ENCODE results near the gene POU3F3. TPM values are rescaled to one million over a fixed set of nuclear protein-coding genes. Genes with fewer than 3 reads are reported as not detected.

POU3F3 gene
- total RNA-seq, 6 donors from 2014 or later: not detected

DNA sequence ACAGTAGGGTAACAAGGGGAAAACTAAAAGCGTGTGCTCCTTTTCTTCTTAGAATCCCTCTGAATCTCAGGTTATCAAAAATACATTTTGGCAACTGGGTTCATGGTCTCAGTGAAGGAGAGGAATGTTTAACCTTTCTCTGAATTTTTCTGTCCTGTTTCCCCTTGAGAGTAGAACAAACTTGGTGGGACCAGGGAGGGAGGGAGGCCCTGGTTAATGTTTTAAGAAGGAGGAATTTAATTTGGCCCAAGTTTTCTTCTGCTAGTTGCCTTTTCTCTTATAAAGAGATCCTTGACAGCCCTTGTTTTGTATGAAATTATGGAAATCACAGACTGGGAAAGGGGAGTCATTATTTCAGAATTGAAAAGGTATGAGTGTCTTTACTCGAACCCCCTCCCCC lies 12.2 kb upstream of the POU3F3 start:
- no peak for ATAC-seq (ENCODE audit: low FRiP score in 2 of 2)
- peaks cover 17 to 34% (median 25%) of the 10 kb centered on the region in 4 donors for H3K4me1 ChIP-seq
- no peak for TF ChIP-seq EP300 (IDR thresholded peaks at IDR 0.05)
- TF ChIP-seq POLR2AphosphoS5 (IDR thresholded peaks at IDR 0.05): no peak
- TF ChIP-seq, protein P1, sequence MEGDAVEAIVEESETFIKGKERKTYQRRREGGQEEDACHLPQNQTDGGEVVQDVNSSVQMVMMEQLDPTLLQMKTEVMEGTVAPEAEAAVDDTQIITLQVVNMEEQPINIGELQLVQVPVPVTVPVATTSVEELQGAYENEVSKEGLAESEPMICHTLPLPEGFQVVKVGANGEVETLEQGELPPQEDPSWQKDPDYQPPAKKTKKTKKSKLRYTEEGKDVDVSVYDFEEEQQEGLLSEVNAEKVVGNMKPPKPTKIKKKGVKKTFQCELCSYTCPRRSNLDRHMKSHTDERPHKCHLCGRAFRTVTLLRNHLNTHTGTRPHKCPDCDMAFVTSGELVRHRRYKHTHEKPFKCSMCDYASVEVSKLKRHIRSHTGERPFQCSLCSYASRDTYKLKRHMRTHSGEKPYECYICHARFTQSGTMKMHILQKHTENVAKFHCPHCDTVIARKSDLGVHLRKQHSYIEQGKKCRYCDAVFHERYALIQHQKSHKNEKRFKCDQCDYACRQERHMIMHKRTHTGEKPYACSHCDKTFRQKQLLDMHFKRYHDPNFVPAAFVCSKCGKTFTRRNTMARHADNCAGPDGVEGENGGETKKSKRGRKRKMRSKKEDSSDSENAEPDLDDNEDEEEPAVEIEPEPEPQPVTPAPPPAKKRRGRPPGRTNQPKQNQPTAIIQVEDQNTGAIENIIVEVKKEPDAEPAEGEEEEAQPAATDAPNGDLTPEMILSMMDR (IDR thresholded peaks at IDR 0.05): no peak
- H3K27ac ChIP-seq: no peak overlapping the region
- H3K36me3 ChIP-seq: no peaks in the 10 kb centered on the region
- H3K4me3 ChIP-seq: no peak overlapping the region
- DNase-seq: no peak
- peaks cover 0 to 47% (median 30%) of the 10 kb centered on the region in 4 donors for H3K27me3 ChIP-seq
- H3K9me3 ChIP-seq: no peaks in the 10 kb centered on the region
- WGBS, 2 donors: 49 to 72% methylated on average over 2 of the region's 2 CpGs

DNA sequence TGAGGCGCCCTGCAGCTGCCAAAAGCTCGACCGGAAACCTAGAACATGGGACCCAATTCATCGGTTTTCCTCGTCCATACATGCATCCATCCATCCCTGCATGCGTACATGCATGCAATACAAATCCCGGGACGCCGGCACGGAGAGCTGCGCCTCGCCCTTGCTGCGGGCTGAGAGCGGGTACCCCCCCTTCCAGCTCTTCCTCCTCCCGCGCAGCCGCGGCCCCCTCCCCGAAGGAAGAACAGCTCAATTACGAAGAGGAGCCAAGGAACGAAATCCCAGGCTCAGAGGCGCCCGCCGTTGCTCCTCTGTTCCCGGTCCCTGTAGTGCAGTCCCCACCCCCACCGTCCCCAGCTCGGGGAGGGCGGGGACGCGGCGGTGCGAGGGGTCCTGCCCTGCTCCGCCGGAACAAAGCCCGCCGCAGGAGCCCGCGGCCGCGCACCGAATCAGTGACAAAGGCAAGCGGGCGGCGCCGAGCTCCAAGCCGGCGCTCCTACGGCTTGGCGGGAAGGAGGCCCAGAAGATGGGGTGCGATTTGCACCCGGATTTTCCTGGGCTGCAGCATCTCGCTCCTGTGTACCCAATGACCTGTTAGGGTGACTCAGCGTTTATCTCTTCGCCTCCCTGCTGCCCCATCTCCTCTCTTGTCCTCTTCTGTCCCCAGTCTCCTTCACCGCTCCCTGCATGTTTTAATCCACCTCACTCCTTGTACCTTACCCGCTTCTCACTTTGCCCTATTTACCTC lies 8.9 kb upstream of the POU3F3 start:
- DNase-seq: peak in 1 of 2 donors; percentile 74
- WGBS, 2 donors: 5% methylated on average over 9 to 28 of the region's 56 CpGs
- ATAC-seq (ENCODE audit: low FRiP score in 2 of 2): peak in 1 of 2 donors; percentile 21
- H3K4me3 ChIP-seq: peak overlapping the region in 1 of 4 donors; percentile 0
- H3K4me1 ChIP-seq: peaks cover 17 to 41% (median 25%) of the 10 kb centered on the region in 4 donors
- H3K27ac ChIP-seq: no peak overlapping the region
- TF ChIP-seq EP300 (IDR thresholded peaks at IDR 0.05) (no peak), POLR2A (IDR thresholded peaks at IDR 0.05) (no peak), POLR2AphosphoS5 (IDR thresholded peaks at IDR 0.05) (no peak)
- TF ChIP-seq, protein P1 (IDR thresholded peaks at IDR 0.05): no peak
- peaks cover 0 to 64% (median 34%) of the 10 kb centered on the region in 4 donors for H3K27me3 ChIP-seq
- H3K9me3 ChIP-seq: no peaks in the 10 kb centered on the region
- no peaks in the 10 kb centered on the region for H3K36me3 ChIP-seq

DNA sequence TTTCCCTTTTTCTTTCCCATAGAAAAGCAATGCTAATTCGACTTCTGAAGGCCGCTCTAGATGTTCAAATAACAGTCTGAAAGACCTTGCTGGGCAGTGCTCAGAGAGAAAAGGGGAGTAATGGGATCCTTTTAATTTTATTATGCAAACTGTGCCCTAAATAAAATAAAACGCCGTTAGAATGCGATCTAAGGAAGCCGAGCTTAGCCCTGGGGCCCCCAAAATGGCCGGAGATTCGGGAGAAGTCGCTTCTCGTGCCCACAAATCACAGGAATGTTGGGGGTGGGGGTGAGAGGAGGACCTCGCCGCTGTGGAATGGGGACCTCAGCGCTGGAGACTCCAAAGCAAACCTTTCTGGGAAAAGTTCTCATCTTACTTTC lies 8.4 kb upstream of the POU3F3 start:
- no peak for DNase-seq
- WGBS, 2 donors: 8 to 11% methylated on average over 13 of the region's 13 CpGs
- Histone ChIP-seq H3K27me3 (peaks cover 0 to 70% (median 37%) of the 10 kb centered on the region in 4 donors), H3K27ac (no peak overlapping the region), H3K4me1 (peaks cover 17 to 41% (median 25%) of the 10 kb centered on the region in 4 donors), H3K4me3 (no peak overlapping the region), H3K36me3 (no peaks in the 10 kb centered on the region), H3K9me3 (no peaks in the 10 kb centered on the region)
- no peak for ATAC-seq (ENCODE audit: low FRiP score in 2 of 2)
- TF ChIP-seq, protein P1 (IDR thresholded peaks at IDR 0.05): no peak
- TF ChIP-seq POLR2A (IDR thresholded peaks at IDR 0.05): no peak
- no peak for TF ChIP-seq POLR2AphosphoS5 (IDR thresholded peaks at IDR 0.05)
- no peak for TF ChIP-seq EP300 (IDR thresholded peaks at IDR 0.05)

DNA sequence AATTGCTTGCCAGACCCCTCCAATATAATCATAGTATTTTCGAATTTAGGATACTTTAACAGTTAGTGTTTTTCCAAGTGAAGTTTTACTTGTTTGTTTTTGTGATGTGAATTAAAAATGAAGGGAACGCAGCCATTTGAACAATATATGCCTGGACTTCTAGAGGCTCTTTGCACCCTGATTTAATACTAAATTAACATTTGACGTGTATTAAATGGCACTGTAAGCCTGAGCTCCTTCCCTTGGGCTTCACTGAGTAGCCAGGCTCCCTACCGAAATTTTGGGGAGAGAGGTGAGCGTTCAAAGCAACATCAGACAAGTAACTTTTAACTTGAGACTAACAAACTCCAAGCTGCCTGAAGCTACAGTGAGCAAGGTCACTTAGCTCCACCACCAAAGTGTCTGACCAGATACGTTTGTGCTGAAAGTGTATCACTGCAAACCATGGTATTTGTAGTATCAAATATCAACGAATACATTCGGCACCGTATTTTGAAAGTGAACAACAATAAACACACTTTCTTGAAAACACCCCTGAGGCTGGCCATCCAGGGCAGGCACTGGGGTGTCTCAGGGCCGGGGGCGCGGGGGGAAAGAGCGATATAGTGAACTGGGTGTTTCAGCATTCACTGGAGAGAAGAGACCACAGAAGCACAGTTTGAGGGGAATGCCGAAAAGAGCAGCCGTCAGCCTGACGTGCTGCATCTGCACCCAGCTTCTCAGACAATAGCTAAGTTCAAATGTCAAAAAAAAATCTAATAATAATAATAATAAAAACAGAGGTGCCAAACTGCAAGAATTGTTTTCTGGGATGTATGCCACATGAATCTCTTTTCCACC lies 7.7 kb upstream of the POU3F3 start:
- WGBS, 2 donors: 8 to 11% methylated on average over 13 to 16 of the region's 16 CpGs
- TF ChIP-seq, protein P1 (IDR thresholded peaks at IDR 0.05): no peak
- TF ChIP-seq POLR2A (IDR thresholded peaks at IDR 0.05) (no peak), POLR2AphosphoS5 (IDR thresholded peaks at IDR 0.05) (no peak), EP300 (IDR thresholded peaks at IDR 0.05) (no peak)
- Histone ChIP-seq H3K9me3 (no peaks in the 10 kb centered on the region), H3K4me3 (no peak overlapping the region), H3K27me3 (peaks cover 0 to 76% (median 42%) of the 10 kb centered on the region in 4 donors), H3K27ac (no peak overlapping the region), H3K36me3 (no peaks in the 10 kb centered on the region), H3K4me1 (peaks cover 17 to 41% (median 25%) of the 10 kb centered on the region in 4 donors)
- ATAC-seq (ENCODE audit: low FRiP score in 2 of 2) (no peak), DNase-seq (peak in 1 of 2 donors; percentile 19)
